Esophagus squamous epithelium (tissue), 5 donors: ENCODE data around the gene TOX2. TPM values are rescaled to one million over a fixed set of nuclear protein-coding genes. Genes with fewer than 3 reads are reported as not detected.
A peak's percentile ranks its signal among the peaks of the same experiment; 100 is the strongest.

Source experiments
- DNase-seq: peaks from one replicate; lab custom pipeline; 2025; lab: John Stamatoyannopoulos, UW
- H3K27ac ChIP-seq, 4 donors: fragments of 200-600 bp; sonication (generic); one replicate each; pipeline ENCODE4 v1.5.1; 2016 to 2019; ENCODE audit warnings: mild to moderate bottlenecking in 1 of 4
- H3K27me3 ChIP-seq, 4 donors: fragments of 200-600 bp; sonication (generic); 1 replicate in 3 of 4; 2 replicates in 1 of 4; pipeline versions ENCODE4 v1.5.1 to v1.6.0; 2017 to 2021; ENCODE audit warnings: antibody characterized with exemption in 1 of 4
- H3K36me3 ChIP-seq, 3 donors: fragments of 200-600 bp; sonication (generic); one replicate each; pipeline ENCODE4 v1.5.1; 2016 to 2019
- H3K4me1 ChIP-seq, 3 donors: fragments of 200-600 bp; sonication (generic); one replicate each; pipeline ENCODE4 v1.5.1; 2017 to 2019
- H3K4me3 ChIP-seq, 4 donors: fragments of 200-600 bp; sonication (generic); 1 replicate in 3 of 4; 2 replicates in 1 of 4; pipeline ENCODE4 v1.5.1; 2016 to 2019; ENCODE audit warnings: mild to moderate bottlenecking in 2 of 4, moderate library complexity in 1 of 4
- H3K9me3 ChIP-seq, 3 donors: fragments of 200-600 bp; sonication (generic); one replicate each; pipeline ENCODE4 v1.5.1; 2016 to 2019
- CTCF ChIP-seq, 6 experiments: fragments of 450-650 bp in 4 of 6; fragments of 200-600 bp in 2 of 6; sonication (generic) in 2 of 6; IDR thresholded peaks; one replicate each; pipeline ENCODE4 v1.5.1; 2016 to 2019; ENCODE audit warnings: antibody characterized with exemption in 6 of 6, mild to moderate bottlenecking in 4 of 6, moderate library complexity in 4 of 6
- POLR2A ChIP-seq, 4 donors: fragments of 450-650 bp; IDR thresholded peaks; one replicate each; pipeline ENCODE4 v1.6.1; 2017; ENCODE audit warnings: antibody characterized with exemption in 4 of 4, mild to moderate bottlenecking in 4 of 4, moderate library complexity in 3 of 4
- WGBS, 2 donors: methylation state at CpG; one replicate each; pipeline ENCODE4 v1.1.5; 2018; 5-methylcytosine and 5-hydroxymethylcytosine counted together
- intact Hi-C: fragments of 100-400 bp; cut with DNase I; formaldehyde crosslinking; loops from one replicate; pipeline ENCODE4 v1.15.0; 2022
- total RNA-seq, 4 donors: library from RNA; depleted of rRNA; stranded (reverse); fragments of >200 nt; gene quantifications; one replicate each; pipeline ENCODE4 v1.1.0, GENCODE V29; 2016
- donor health status: DM: yes; HTN: yes; CAD: no.

Gene TOX2
- total RNA-seq, 4 donors from 2014 or later, result 0.99 to 22.9 (median 3.1) TPM

GRCh38 chr20:44112889-44113617 is 198.4 kb downstream of the TOX2 start:
- no peak for DNase-seq

GRCh38 chr20:44113618-44114376 is 199.1 kb downstream of the TOX2 start:
- Histone ChIP-seq H3K27me3 (peaks cover 0 to 40% (median 0%) of the 10 kb centered on the region in 4 donors), H3K4me1 (peaks cover 2 to 30% (median 11%) of the 10 kb centered on the region in 3 donors), H3K36me3 (no peaks in the 10 kb centered on the region), H3K27ac (peak overlapping the region in 3 of 4 donors; percentile 25 to 58 (median 25)), H3K9me3 (no peaks in the 10 kb centered on the region), H3K4me3 (no peak overlapping the region)
- intact Hi-C loops, result loop anchor here (10.0 kb wide), 1 partner anchor 201 kb away; the partner anchor contains the start of gene FITM2
- DNase-seq, result no peak
- WGBS, 2 donors, result 63 to 73% methylated on average over 7 to 8 of the region's 8 CpGs
- TF ChIP-seq CTCF (IDR thresholded peaks at IDR 0.05), result no peak
- TF ChIP-seq POLR2A (IDR thresholded peaks at IDR 0.05), result no peak

More at GRCh38 chr20:44112889-44113617, 198.4 kb downstream of the TOX2 start:
- no peak for TF ChIP-seq POLR2A (IDR thresholded peaks at IDR 0.05)
- no peak for TF ChIP-seq CTCF (IDR thresholded peaks at IDR 0.05)
- Histone ChIP-seq H3K4me1 (peaks cover 2 to 30% (median 11%) of the 10 kb centered on the region in 3 donors), H3K27me3 (peaks cover 0 to 40% (median 0%) of the 10 kb centered on the region in 4 donors), H3K4me3 (no peak overlapping the region), H3K27ac (peak overlapping the region in 3 of 4 donors; percentile 25 to 58 (median 25)), H3K9me3 (peaks cover 0 to 3% (median 0%) of the 10 kb centered on the region in 3 donors), H3K36me3 (no peaks in the 10 kb centered on the region)
- 87% methylated on average over 5 of the region's 7 CpGs; no CpG with 5 or more reads in 1 of the 2 donors for WGBS, 2 donors
- intact Hi-C loops, result loop anchor here (10.0 kb wide), 1 partner anchor 202 kb away; the partner anchor contains the start of gene FITM2

- no peaks in the 10 kb centered on the region for H3K36me3 ChIP-seq
- TF ChIP-seq CTCF (IDR thresholded peaks at IDR 0.05), result no peak
- TF ChIP-seq POLR2A (IDR thresholded peaks at IDR 0.05), result no peak
- H3K27me3 ChIP-seq, result peaks cover 0 to 38% (median 0%) of the 10 kb centered on the region in 4 donors
- H3K4me1 ChIP-seq, result peaks cover 2 to 30% (median 11%) of the 10 kb centered on the region in 3 donors
- 95 to 97% methylated on average over 3 to 5 of the region's 7 CpGs for WGBS, 2 donors
- peak overlapping the region in 1 of 4 donors; percentile 34 for H3K27ac ChIP-seq
- no peak for DNase-seq
- intact Hi-C loops, result loop anchor here (5.0 to 10.0 kb wide), 2 partner anchors 77 to 200 kb away; partner anchors contain the start of gene FITM2
- no peak overlapping the region for H3K4me3 ChIP-seq
- H3K9me3 ChIP-seq, result no peaks in the 10 kb centered on the region
Measured at GRCh38 chr20:44115181-44115580, 200.5 kb downstream of the TOX2 start.

- WGBS, 2 donors, result 28 to 40% methylated on average over 2 to 3 of the region's 76 CpGs
- Histone ChIP-seq H3K4me1 (peaks cover 2 to 30% (median 11%) of the 10 kb centered on the region in 3 donors), H3K4me3 (no peak overlapping the region), H3K36me3 (no peaks in the 10 kb centered on the region), H3K9me3 (no peaks in the 10 kb centered on the region), H3K27ac (peak overlapping the region in 3 of 4 donors; percentile 34 to 42 (median 35)), H3K27me3 (peaks cover 0 to 30% (median 0%) of the 10 kb centered on the region in 4 donors)
- no peak for DNase-seq
- intact Hi-C loops, result loop anchor here (5.0 to 10.0 kb wide), 2 partner anchors 76 to 199 kb away; partner anchors contain the start of gene FITM2
- TF ChIP-seq POLR2A (IDR thresholded peaks at IDR 0.05) (no peak), CTCF (IDR thresholded peaks at IDR 0.05) (no peak)
Measured at GRCh38 chr20:44115762-44116644, 201.4 kb downstream of the TOX2 start.
